A673 (cell line): ENCODE data around the gene STUM.

ENCODE experiments used
- EZH2 ChIP-seq: fragments of 200-600 bp; sonication (generic); IDR thresholded peaks from 2 replicates; pipeline ENCODE4 v1.6.1; 2017; ENCODE audit warnings: borderline replicate concordance, low read depth, mild to moderate bottlenecking, mixed read lengths, antibody characterized with exemption, low read length; ENCODE audit not compliant: poor library complexity, severe bottlenecking
- TF ChIP-seq, protein P1 (sequence below): fragments of 300-800, 200-600 bp; sonication (generic); conservative IDR thresholded peaks from 2 replicates; pipeline ENCODE4 v1.5.1; 2017; ENCODE audit warnings: low read depth, mild to moderate bottlenecking, antibody characterized with exemption, low read length, moderate library complexity, mixed read lengths

DNA sequence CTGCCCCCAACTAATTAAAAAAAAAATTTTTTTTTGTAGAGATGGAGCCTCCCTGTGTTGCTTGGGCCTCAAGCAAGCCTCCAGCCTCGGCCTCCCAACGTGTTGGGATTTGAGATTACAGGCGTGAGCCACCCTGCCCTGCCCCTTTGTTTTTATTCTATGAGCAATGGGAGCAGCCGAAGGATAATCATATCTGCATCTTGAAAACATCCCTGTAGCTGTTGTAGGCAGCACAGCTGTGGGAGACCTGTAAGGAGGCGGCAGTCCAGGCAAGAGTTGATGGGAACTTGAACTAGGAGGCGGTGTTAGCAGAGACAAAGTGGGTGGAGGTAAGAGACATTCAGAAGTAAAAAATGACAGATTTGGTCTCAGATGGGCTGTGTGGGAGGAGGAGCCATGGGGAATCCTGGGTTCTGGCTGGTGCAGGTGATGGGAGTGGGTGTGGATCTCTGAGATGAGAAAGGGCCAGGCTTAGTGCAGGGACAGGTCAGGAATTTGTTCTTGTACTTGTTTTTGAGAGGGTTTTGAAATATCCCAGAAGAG is 31.3 kb downstream of the STUM start:
- TF ChIP-seq, protein P1, sequence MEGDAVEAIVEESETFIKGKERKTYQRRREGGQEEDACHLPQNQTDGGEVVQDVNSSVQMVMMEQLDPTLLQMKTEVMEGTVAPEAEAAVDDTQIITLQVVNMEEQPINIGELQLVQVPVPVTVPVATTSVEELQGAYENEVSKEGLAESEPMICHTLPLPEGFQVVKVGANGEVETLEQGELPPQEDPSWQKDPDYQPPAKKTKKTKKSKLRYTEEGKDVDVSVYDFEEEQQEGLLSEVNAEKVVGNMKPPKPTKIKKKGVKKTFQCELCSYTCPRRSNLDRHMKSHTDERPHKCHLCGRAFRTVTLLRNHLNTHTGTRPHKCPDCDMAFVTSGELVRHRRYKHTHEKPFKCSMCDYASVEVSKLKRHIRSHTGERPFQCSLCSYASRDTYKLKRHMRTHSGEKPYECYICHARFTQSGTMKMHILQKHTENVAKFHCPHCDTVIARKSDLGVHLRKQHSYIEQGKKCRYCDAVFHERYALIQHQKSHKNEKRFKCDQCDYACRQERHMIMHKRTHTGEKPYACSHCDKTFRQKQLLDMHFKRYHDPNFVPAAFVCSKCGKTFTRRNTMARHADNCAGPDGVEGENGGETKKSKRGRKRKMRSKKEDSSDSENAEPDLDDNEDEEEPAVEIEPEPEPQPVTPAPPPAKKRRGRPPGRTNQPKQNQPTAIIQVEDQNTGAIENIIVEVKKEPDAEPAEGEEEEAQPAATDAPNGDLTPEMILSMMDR, result no peak
- no peak for TF ChIP-seq EZH2
